ENCODE data around the gene POLR3A. TPM values are rescaled to one million over a fixed set of nuclear protein-coding genes. Genes with fewer than 3 reads are reported as not detected.

POLR3A gene
- total RNA-seq, 2 donors from 2014 or later = 20.9 to 22.4 TPM

GRCh38 chr10:77939561-77940001 lies 89.7 kb downstream of the POLR3A start:
- Mint-ChIP-seq H3K4me3 (no peak overlapping the region), H3K27ac (no peak overlapping the region), H3K36me3 (ENCODE audit: insufficient read depth in 2 of 2) (no peaks in the 10 kb centered on the region), H3K4me1 (ENCODE audit: low read depth) (no peaks in the 10 kb centered on the region), H3K27me3 (ENCODE audit: low read depth) (peaks cover 20% of the 10 kb centered on the region), H3K9me3 (no peaks in the 10 kb centered on the region)
- ATAC-seq (replicated peaks in 1 of 2) = no peak
- DNase-seq = no peak

GRCh38 chr10:77936697-77937567 lies 92.4 kb downstream of the POLR3A start:
- DNase-seq (no peak), ATAC-seq (replicated peaks in 1 of 2) (no peak)
- Mint-ChIP-seq H3K4me3 (no peak overlapping the region), H3K4me1 (ENCODE audit: low read depth) (no peaks in the 10 kb centered on the region), H3K9me3 (no peaks in the 10 kb centered on the region), H3K36me3 (ENCODE audit: insufficient read depth in 2 of 2) (no peaks in the 10 kb centered on the region), H3K27ac (no peak overlapping the region), H3K27me3 (ENCODE audit: low read depth) (peaks cover 9% of the 10 kb centered on the region)

- no peak overlapping the region for H3K4me3 Mint-ChIP-seq
- H3K9me3 Mint-ChIP-seq = no peaks in the 10 kb centered on the region
- H3K27ac Mint-ChIP-seq = no peak overlapping the region
- no peak for ATAC-seq (replicated peaks in 1 of 2)
- DNase-seq = no peak
- no peaks in the 10 kb centered on the region for H3K4me1 Mint-ChIP-seq (ENCODE audit: low read depth)
- H3K27me3 Mint-ChIP-seq (ENCODE audit: low read depth) = peaks cover 25% of the 10 kb centered on the region
- no peaks in the 10 kb centered on the region for H3K36me3 Mint-ChIP-seq (ENCODE audit: insufficient read depth in 2 of 2)
Measured at GRCh38 chr10:77932016-77932715, 97.1 kb downstream of the POLR3A start.

GRCh38 chr10:77927402-77928246 lies 101.7 kb downstream of the POLR3A start:
- ATAC-seq (replicated peaks in 1 of 2) (no peak), DNase-seq (no peak)
- H3K4me1 Mint-ChIP-seq (ENCODE audit: low read depth) = peaks cover 6% of the 10 kb centered on the region
- no peaks in the 10 kb centered on the region for H3K9me3 Mint-ChIP-seq
- no peaks in the 10 kb centered on the region for H3K36me3 Mint-ChIP-seq (ENCODE audit: insufficient read depth in 2 of 2)
- H3K27me3 Mint-ChIP-seq (ENCODE audit: low read depth) = peaks cover 41% of the 10 kb centered on the region
- H3K4me3 Mint-ChIP-seq = peak overlapping the region; percentile 75 to 76
- no peak overlapping the region for H3K27ac Mint-ChIP-seq

- Mint-ChIP-seq H3K4me3 (peak within 1 kb of the TSS; percentile 75 to 76), H3K27me3 (ENCODE audit: low read depth) (peaks cover 40% of the 10 kb centered on the region), H3K9me3 (no peaks in the 10 kb centered on the region), H3K27ac (no peak within 1 kb of the TSS), H3K4me1 (ENCODE audit: low read depth) (peaks cover 6% of the 10 kb centered on the region), H3K36me3 (ENCODE audit: insufficient read depth in 2 of 2) (no peaks in the 10 kb centered on the region)
- DNase-seq (peak; percentile 32 to 36), ATAC-seq (replicated peaks in 1 of 2) (peak; percentile 73)
Measured at GRCh38 chr10:77926566-77927401, 102.5 kb downstream of the POLR3A start, which contains the start of gene DLG5. Gene DLG5 (minus strand): TSS chr10:77926755. CDS start chr10:77926520, 235 bp downstream.

- Mint-ChIP-seq H3K4me1 (ENCODE audit: low read depth) (peaks cover 6% of the 10 kb centered on the region), H3K36me3 (ENCODE audit: insufficient read depth in 2 of 2) (no peaks in the 10 kb centered on the region), H3K27ac (no peak overlapping the region), H3K4me3 (peak overlapping the region; percentile 42 to 67), H3K9me3 (no peaks in the 10 kb centered on the region), H3K27me3 (ENCODE audit: low read depth) (peaks cover 32% of the 10 kb centered on the region)
- ATAC-seq (replicated peaks in 1 of 2) (peak; percentile 85 to 86), DNase-seq (peak; percentile 50 to 55)
Measured at GRCh38 chr10:77925795-77926565, 103.3 kb downstream of the POLR3A start.

- H3K27ac Mint-ChIP-seq = no peak overlapping the region
- no peak for ATAC-seq (replicated peaks in 1 of 2)
Measured at GRCh38 chr10:77925410-77925794, 103.9 kb downstream of the POLR3A start.

GRCh38 chr10:77922566-77923179 lies 106.6 kb downstream of the POLR3A start:
- no peaks in the 10 kb centered on the region for H3K9me3 Mint-ChIP-seq
- no peaks in the 10 kb centered on the region for H3K36me3 Mint-ChIP-seq (ENCODE audit: insufficient read depth in 2 of 2)
- DNase-seq (no peak), ATAC-seq (replicated peaks in 1 of 2) (no peak)
- H3K27ac Mint-ChIP-seq = no peak overlapping the region
- peaks cover 6% of the 10 kb centered on the region for H3K4me1 Mint-ChIP-seq (ENCODE audit: low read depth)
- H3K4me3 Mint-ChIP-seq = no peak overlapping the region
- peaks cover 21% of the 10 kb centered on the region for H3K27me3 Mint-ChIP-seq (ENCODE audit: low read depth)

More at GRCh38 chr10:77925410-77925794, 103.9 kb downstream of the POLR3A start:
- no peak for DNase-seq
- Mint-ChIP-seq H3K27me3 (ENCODE audit: low read depth) (peaks cover 32% of the 10 kb centered on the region), H3K4me1 (ENCODE audit: low read depth) (peaks cover 6% of the 10 kb centered on the region), H3K4me3 (peak overlapping the region; percentile 42 to 67), H3K9me3 (no peaks in the 10 kb centered on the region), H3K36me3 (ENCODE audit: insufficient read depth in 2 of 2) (no peaks in the 10 kb centered on the region)

GRCh38 chr10:77922055-77922454 lies 107.3 kb downstream of the POLR3A start:
- no peaks in the 10 kb centered on the region for H3K9me3 Mint-ChIP-seq
- ATAC-seq (replicated peaks in 1 of 2) (no peak), DNase-seq (no peak)
- no peak overlapping the region for H3K27ac Mint-ChIP-seq
- H3K27me3 Mint-ChIP-seq (ENCODE audit: low read depth) = peaks cover 15% of the 10 kb centered on the region
- no peak overlapping the region for H3K4me3 Mint-ChIP-seq
- no peaks in the 10 kb centered on the region for H3K36me3 Mint-ChIP-seq (ENCODE audit: insufficient read depth in 2 of 2)
- H3K4me1 Mint-ChIP-seq (ENCODE audit: low read depth) = peaks cover 6% of the 10 kb centered on the region

- H3K4me3 Mint-ChIP-seq = no peak overlapping the region
- peaks cover 6% of the 10 kb centered on the region for H3K4me1 Mint-ChIP-seq (ENCODE audit: low read depth)
- DNase-seq = no peak
- no peak for ATAC-seq (replicated peaks in 1 of 2)
- no peak overlapping the region for H3K27ac Mint-ChIP-seq
- peaks cover 15% of the 10 kb centered on the region for H3K27me3 Mint-ChIP-seq (ENCODE audit: low read depth)
- H3K9me3 Mint-ChIP-seq = no peaks in the 10 kb centered on the region
- H3K36me3 Mint-ChIP-seq (ENCODE audit: insufficient read depth in 2 of 2) = no peaks in the 10 kb centered on the region
Measured at GRCh38 chr10:77921395-77921794, 107.9 kb downstream of the POLR3A start.

GRCh38 chr10:77920495-77920894 lies 108.8 kb downstream of the POLR3A start:
- Mint-ChIP-seq H3K4me3 (no peak overlapping the region), H3K27me3 (ENCODE audit: low read depth) (peaks cover 14% of the 10 kb centered on the region), H3K27ac (no peak overlapping the region), H3K36me3 (ENCODE audit: insufficient read depth in 2 of 2) (no peaks in the 10 kb centered on the region), H3K4me1 (ENCODE audit: low read depth) (peaks cover 5% of the 10 kb centered on the region), H3K9me3 (no peaks in the 10 kb centered on the region)
- ATAC-seq (replicated peaks in 1 of 2) (no peak), DNase-seq (no peak)

Data from activated T-cell treated with anti-CD3 and anti-CD28 coated beads, Interleukin-2, amount 50 U/mL, for 72 hours (primary cell).